Measurements from ENCODE around the gene AXDND1.

GRCh38 chr1:179601093-179601492 is 235.3 kb downstream of the AXDND1 start:
- TF ChIP-seq CTCF (IDR thresholded peaks at IDR 0.05; ENCODE audit: insufficient read depth, low read length), result no peak
- no peak for TF ChIP-seq POLR2AphosphoS5 (IDR thresholded peaks at IDR 0.05; ENCODE audit: low read depth)
- no peak for TF ChIP-seq GABPA (IDR thresholded peaks at IDR 0.05; ENCODE audit: low read depth)
- no peak for TF ChIP-seq REST (IDR thresholded peaks at IDR 0.05; ENCODE audit: insufficient replicate concordance, low read depth)
- no peak for TF ChIP-seq SPI1 (IDR thresholded peaks at IDR 0.05; ENCODE audit: borderline replicate concordance, low read depth)

All from HL-60 (cell line).